ENCODE measurements around the gene AUH.

The AUH gene

GRCh38 chr9:91243029-91243428 lies 118.7 kb downstream of the AUH start:
- no peak for DNase-seq

GRCh38 chr9:91241909-91242308 lies 119.8 kb downstream of the AUH start:
- no peak for DNase-seq

- no peak for DNase-seq
These were observed 121.0 kb downstream of the AUH start for GRCh38 chr9:91240596-91241165.

GRCh38 chr9:91239367-91240111 lies 122.2 kb downstream of the AUH start:
- no peak for DNase-seq

GRCh38 chr9:91234523-91234922 lies 127.2 kb downstream of the AUH start:
- no peak for DNase-seq

- no peak for DNase-seq
These were observed 130.1 kb downstream of the AUH start for GRCh38 chr9:91231619-91232018.

- DNase-seq = no peak
These were observed 138.7 kb downstream of the AUH start for GRCh38 chr9:91223000-91223399.

GRCh38 chr9:91222457-91222856 lies 139.3 kb downstream of the AUH start:
- DNase-seq = no peak

GRCh38 chr9:91221332-91221731 lies 140.4 kb downstream of the AUH start:
- DNase-seq = no peak

GRCh38 chr9:91220491-91221135 lies 141.1 kb downstream of the AUH start:
- no peak for DNase-seq

GRCh38 chr9:91220021-91220420 lies 141.7 kb downstream of the AUH start:
- DNase-seq = no peak

- no peak for DNase-seq
These were observed 142.2 kb downstream of the AUH start for GRCh38 chr9:91219557-91219956.

GRCh38 chr9:91217388-91217787 lies 144.3 kb downstream of the AUH start:
- no peak for DNase-seq

GRCh38 chr9:91214867-91215266 lies 146.9 kb downstream of the AUH start:
- DNase-seq = no peak

GRCh38 chr9:91214086-91214485 lies 147.6 kb downstream of the AUH start:
- DNase-seq = no peak

- no peak for DNase-seq
These were observed 149.0 kb downstream of the AUH start for GRCh38 chr9:91212596-91213243.

- DNase-seq = no peak
These were observed 149.8 kb downstream of the AUH start for GRCh38 chr9:91211919-91212318.

- DNase-seq = no peak
These were observed 150.3 kb downstream of the AUH start for GRCh38 chr9:91211414-91211813.

- no peak for DNase-seq
These were observed 151.4 kb downstream of the AUH start for GRCh38 chr9:91210318-91210717.

GRCh38 chr9:91208837-91209236 lies 152.9 kb downstream of the AUH start:
- DNase-seq = no peak

GRCh38 chr9:91208419-91208745 lies 153.3 kb downstream of the AUH start:
- DNase-seq = no peak

GRCh38 chr9:91207729-91208418 lies 153.8 kb downstream of the AUH start:
- no peak for DNase-seq

- DNase-seq = no peak
These were observed 154.4 kb downstream of the AUH start for GRCh38 chr9:91207397-91207728.

- no peak for DNase-seq
These were observed 154.9 kb downstream of the AUH start for GRCh38 chr9:91206806-91207205.

Measured in DMS79 (cell line).